GM21515 (cell line): ENCODE measurements around the gene OPA3.

ENCODE experiments used
- ATAC-seq: cut with Tn5 transposase; IDR thresholded peaks from one replicate; pipeline ENCODE4 v1.9.1; 2021; ENCODE audit not compliant: unreplicated experiment

Gene OPA3

DNA sequence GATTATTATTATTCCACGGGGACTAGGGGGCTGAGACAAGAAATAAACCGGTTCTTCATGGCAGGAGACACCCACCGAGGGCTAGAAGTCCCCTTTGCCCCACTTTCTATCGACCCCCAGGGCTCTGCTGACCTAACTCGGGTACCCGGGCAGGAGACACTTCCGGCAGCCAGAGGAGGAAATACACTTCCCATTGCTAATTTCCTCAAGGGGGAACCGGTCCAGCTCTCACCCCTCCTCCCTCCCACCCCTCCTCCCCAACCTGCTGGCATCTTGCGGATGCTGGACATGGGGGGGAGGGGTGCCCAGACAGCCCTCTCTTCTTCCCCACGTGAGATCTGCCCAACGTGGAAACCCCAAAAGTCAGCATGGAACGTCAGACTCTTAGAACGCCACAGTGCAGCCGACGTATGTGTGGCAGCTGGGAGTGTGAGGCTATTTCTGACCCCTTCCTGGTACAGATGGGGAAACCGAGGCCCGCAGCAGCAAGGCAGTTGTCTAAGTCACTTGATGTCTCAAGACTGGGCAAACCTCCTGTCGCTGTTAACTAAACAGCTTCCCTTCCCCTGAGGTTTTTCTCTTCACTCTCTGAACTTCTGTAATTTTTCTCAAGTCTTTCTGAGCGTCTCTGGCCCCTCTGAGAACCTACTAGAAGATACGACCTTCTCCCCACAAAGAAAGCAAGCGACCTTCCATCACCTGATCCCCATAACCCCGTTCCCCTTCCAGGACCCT is 13.8 kb upstream of the OPA3 start:
- ATAC-seq, result no peak

DNA sequence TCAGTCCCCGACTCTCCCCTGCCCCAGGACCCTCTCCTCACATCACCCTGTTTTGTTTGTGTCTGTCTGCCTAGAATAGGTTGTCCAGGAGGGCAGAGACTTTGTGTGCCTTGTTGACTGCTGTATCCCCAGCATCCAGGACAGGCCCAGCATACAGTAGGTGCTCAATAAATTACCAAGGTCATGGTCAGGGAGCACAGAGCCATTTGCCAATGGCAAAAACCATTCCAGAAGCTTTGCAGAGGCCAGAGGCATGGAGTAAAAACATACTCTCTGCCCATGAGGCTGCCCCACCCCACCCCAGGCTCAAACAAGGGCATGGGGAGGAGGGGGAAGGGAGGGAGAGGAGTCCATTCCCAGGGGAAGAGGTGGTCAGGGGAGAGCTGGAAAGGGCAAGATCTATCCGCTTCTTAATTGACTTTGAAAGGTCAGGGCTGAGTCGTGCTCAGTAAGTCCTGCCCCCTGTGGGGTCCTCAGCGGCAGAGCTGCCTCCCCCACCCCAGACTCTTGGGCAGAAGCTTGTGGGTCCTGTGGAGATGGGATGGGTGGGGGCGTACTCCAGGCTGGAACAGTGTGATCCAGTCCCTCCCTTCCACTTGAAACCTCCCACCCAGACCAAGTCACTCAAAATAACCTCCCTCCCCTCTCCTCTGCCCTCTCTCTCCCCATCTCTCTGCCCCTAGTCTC is 13.0 kb upstream of the OPA3 start:
- ATAC-seq, result no peak

GRCh38 chr19:45595814-45596213 is 11.2 kb upstream of the OPA3 start:
- no peak for ATAC-seq

DNA sequence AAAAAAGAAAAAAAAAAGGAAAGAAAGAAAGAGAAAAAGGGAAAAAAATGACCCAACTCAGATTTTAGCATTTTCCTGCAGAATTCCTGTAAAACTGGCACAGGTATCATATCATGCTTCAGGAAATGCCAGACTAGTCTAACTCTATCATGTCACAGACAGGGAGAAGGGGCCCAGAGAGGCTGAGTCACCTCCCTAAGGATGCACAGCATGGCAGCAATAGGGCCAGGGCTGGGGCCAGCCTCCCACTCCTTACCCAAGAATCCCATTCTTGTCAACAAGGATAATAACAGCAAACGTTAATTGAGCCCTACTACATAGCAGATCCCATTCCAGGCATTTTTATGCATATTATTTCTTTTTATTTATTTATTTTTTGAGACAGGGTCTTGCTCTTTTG is 8.9 kb upstream of the OPA3 start:
- no peak for ATAC-seq

DNA sequence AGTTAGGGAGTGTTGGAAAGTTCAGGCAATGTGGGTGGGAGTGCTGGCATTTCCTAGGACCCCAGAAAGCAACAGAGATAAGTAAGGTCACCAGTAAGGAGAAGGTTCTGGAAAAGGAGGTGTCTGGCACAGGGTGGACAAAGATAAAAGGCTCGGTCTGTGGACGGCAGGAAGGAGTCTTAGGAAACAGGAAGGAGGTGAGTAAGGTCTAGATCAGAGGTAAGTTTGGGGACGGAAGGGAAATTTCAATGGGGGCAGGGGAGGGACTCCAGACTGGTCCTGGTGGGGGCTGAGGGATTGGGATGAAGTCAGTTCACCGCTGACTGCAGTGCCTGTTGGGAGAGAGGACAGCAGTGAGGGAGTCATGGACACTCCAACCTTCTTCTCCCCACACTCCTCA is 7.8 kb upstream of the OPA3 start:
- no peak for ATAC-seq

DNA sequence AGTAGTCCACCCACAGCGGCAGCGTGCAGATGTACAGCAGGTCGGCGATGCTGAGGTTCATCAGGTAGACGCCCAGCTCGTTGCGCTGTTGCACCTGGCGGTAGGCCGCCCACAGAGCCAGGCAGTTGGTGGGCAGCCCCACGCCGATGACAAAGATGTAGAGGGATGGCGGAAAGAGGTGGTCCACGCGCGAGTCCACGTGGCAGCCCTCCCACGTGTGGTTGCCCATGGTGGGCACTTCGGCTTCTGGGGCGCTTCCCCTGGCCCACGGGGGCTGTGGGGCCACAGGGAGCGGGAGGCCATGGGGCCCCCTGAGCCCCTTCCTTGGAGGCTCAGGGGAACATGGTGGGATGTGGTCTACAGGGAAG is 7.0 kb upstream of the OPA3 start:
- ATAC-seq, result no peak

DNA sequence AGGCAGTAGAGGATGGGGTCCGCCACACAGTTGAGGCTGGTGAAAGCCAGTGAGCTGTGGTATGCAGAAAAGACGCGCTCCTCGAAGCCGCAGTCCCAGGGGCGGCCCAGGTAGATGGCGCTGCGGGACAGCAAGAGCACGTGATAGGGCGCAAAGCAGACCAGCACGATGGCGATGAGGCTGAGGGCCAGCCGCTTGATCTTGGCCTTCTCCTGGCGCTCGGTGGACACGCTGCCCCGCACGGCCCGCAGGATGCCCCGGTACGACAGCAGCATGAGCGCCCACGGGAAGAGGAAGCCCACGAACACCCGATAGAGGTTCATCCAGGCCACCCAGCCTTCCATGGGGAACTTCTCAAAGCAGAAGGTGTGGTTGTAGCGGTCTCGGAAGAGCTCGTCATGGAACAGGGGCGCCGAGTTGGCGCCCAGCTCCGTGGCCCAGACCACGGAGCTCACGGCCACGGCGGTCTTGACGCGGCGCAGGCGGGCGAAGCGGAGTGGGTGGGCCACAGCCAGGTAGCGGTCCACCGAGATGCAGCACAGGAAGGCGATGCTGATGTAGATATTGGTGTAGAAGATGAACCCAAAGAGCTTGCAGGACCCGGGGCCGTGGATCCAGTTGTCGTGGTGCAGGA is 6.5 kb upstream of the OPA3 start:
- ATAC-seq, result no peak

GRCh38 chr19:45590300-45591003 is 5.8 kb upstream of the OPA3 start:
- ATAC-seq, result no peak

DNA sequence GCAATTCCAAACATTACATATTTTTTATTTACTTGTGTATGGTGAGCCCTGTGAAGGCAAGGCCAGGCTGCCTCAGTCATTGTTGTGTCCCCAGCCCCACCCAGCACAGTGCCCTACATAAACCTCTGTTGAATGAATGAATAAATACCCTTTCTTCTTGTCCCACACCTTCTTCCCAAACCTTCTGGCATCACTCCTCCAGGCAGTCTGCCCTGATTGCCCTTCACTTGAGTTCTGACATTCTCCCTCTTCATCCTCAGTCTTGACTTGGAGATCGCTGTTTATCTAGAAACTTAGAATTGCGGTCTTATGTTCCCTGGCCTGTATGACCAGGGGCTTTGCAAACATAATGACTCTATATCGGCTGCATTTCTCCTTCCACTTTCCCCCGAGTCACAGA is 5.2 kb upstream of the OPA3 start:
- ATAC-seq, result no peak

DNA sequence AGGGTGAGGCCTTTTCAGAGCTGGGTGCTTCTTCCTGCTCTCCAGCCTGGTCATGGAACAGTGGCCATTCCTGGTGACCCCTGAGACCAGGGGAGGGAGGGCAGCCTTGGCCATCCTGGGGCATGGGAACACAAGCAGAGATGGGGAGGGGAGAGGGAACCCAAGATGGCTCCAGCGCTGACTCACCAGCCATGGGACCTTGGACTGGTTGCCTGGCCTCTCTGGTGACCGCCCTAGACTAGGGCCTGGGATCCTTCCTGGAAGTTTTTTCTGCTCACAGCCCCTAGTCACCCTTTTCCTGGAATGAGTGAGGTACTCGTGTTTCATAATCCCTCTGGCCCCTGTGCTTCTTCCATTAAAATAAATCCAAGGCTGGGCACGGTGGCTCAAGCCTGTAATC is 3.3 kb upstream of the OPA3 start:
- no peak for ATAC-seq

- ATAC-seq, result no peak
Measured at GRCh38 chr19:45585158-45585577, 566 bp upstream of the OPA3 start.

- ATAC-seq, result no peak
Measured at GRCh38 chr19:45581576-45581975, 3.0 kb downstream of the OPA3 start.

DNA sequence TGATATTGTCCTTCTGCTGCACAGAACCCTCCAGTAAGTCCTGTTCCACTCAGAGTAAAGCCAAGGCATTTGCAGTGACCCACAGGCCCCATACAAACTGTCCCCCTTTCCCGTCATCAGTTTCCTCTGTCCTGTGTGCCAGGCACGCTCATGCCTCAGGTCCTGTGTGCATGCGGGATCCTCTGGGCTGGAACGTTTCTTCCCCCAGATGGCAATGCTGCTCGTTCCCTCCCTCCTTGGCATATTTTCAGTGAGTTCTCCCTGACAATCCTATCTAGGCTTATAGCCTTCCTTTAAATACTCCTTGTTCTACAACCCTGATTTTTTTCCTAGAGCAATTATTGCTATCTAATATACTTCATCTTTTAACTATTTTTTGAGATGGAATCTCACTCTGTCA is 5.7 kb downstream of the OPA3 start:
- ATAC-seq, result no peak

DNA sequence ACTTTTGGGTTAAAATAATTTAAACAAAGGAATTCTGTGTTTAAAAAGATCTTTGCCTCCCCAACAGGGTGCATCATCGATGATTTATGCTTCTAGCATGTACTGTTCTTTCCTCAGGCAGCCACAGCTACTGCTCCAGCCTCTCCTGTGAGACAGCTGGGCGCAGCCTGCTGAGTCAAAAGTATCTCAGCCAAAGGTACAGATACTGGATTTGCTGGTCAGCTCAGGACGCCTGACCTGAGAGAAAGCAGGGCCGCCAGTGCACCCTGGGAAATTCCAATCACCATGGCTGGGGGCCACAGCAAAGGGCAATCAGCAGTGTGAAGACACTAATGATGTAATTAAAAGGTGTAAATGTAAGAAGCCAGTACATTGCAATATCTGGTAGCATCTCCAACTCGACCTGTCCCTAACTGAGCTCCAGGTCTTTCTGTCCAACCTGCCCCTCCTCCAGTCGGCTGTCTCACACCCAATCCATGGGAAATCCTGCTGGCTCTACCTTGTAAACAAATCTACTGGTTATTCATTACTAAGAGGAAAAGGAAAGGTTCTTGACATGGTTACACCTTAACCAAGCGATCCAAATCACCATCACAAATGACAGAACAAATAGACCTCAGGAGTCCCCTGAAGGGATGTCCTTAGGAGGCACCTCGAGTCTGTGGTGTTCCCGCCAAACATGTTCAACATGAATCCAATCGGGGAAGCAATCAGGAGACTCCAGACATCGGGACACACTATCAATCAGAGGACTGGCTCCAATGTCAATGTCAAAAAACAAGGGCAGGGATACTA is 7.3 kb downstream of the OPA3 start:
- ATAC-seq, result no peak

DNA sequence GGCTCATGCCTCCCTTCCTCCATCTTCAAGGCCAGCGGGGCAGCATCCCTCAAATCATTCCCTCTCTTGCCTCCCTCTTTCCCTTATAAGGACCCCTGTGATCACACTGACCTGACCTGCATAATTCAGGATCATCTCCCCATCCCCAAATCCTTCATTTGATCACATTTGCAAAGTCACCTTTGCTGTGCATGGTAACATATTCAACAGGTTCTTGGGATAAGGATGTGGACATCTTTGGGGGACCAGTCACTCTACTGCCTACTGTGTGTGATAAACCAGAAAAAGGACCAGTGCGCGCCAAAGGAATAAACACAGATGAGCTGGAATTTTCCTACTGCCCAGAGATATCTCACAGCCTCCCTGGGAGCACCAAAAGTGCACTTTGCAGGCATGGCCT is 7.9 kb downstream of the OPA3 start:
- ATAC-seq, result no peak

- ATAC-seq, result no peak
Measured at GRCh38 chr19:45575216-45575615, 9.4 kb downstream of the OPA3 start.

DNA sequence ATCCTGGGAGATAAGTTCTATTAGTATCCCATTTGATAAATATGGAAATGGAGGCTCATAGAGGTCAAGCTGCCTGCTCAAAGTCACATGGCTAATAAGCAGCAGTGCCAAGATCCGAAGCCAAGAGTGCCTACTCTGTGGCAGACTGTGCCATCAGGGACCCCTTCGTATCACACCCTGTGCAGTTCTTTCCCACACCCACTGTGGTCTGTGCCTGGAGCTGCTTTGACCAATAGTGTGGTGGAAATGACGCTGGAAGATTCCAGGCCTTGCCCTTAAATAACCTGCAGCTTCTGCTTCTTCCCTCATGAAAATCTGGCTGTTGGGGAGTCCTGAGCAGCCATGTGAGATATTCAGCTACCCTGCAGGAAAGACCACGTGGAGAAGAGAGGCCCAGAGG is 10.1 kb downstream of the OPA3 start:
- ATAC-seq, result no peak

DNA sequence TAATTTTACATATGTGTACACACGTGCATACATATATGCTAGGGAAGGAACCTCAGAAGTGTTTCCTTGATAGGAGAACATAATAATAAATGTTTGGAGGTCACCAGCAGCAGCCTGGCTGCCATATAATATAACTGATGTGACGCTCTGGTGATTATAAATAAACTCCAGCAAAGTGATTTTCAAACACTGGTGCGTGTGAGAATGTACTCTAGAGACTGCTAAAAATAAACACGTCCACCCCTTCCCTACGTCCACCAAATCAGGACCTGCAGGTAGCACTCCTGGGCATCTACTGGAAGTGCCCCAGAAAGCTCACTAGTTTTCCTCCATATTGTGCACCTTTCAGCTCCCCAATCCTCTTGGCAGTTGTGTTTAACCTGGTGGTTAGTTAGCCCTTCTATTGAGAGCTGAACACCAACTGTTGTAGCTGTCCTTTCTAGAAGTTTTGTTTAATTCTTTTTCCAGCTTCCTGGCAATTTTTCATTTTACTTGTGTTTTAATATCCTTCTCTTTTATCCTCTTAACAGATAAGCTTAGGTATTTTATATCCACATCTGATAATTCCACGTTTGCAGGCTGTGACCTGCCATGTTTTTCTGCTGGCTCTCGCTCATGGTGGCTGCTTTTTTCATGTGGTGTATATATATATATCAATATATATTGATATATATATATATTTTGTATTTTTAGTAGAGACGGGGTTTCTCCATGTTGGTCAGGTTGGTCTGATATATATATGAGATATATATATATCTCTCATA is 13.0 kb downstream of the OPA3 start:
- ATAC-seq, result no peak

DNA sequence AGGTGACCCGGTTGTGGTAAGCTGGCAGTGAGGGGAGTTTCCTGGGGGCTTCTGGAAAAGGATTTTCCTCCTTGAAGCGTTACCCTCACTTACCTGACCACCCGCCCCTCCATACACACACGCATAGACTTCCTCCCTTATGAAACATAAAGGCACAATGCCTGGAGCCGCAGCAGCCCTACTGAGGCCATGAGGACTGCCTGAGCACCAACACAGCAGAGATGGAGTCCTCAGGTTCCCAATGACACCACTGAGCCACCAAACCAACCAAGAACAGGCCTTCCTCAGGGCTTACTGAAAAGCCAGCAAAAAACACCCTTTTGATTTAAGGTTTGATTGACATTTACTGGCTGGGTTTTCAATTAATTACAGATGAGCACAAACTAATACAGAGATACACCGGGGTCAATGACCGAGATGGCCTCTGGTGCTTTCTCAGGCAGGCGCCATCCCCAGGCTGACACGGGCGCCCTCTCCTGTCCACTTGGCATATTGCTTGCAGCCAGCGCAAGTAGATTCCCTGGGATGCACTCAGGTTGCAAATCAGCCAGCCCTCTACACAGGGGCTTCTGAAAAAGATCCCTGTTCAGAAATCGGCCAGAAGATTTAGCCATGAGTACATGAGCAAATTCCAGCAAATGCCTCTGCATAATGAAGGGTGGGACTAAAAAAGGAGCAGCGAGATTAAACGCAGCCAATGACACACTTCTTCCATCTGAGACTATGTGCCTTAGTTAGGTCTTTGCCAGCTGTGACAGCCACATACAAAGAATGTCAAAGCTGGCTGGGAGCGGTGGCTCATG is 14.8 kb downstream of the OPA3 start:
- ATAC-seq, result no peak
